NCI-H345 treated with DMSO at 0.1 percent for 48 hours (cell line): ENCODE measurements around the gene GAB2.

Experiments
- DNase-seq: peaks from one replicate; lab custom pipeline; 2025; ENCODE audit not compliant: unreplicated experiment; lab: John Stamatoyannopoulos, UW

The GAB2 gene

DNA sequence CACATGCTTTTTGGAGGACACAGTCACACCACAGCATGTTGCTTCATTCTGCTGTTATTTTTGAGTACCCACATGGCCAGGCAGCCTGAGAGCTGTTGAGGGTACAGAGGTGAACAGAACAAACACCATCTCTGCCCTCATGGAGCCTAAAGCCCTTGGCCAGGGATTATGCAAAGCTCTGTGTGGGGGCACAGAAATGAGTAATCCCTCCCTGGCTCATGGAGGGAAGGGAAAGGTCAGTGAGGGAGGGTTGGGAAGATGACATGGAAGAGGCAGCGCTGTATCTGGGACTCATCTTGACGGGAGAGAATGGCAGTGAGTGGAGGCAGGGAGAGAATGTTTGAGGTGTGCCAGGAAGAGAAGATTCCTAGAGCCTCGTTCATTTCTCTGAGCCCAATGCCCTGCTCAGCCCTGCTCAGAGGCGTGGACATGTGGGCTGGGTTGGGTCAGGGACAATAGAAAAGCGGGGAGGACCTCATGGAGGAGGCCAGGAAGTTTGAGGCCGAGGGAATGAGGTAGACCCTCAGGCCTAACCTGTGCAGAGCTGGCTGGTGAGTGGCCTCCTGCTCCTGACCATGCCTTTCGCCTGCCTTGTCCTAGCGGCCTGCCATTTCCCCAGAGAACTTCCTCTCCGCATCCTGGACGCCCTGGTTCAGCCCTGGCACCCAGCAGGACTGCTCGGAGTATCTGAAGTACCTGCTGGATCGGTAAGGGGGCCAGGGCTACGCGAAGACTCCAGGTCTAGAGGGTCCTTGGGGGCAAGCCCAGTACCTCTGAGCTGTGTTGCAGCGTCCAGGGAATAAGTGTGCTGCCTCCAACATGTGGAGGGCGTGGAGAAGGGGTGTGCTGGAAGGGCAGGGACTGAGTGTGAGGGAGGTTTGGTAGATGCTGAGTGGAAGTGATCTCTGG is 209.1 kb downstream of the GAB2 start:
- DNase-seq, result no peak

DNA sequence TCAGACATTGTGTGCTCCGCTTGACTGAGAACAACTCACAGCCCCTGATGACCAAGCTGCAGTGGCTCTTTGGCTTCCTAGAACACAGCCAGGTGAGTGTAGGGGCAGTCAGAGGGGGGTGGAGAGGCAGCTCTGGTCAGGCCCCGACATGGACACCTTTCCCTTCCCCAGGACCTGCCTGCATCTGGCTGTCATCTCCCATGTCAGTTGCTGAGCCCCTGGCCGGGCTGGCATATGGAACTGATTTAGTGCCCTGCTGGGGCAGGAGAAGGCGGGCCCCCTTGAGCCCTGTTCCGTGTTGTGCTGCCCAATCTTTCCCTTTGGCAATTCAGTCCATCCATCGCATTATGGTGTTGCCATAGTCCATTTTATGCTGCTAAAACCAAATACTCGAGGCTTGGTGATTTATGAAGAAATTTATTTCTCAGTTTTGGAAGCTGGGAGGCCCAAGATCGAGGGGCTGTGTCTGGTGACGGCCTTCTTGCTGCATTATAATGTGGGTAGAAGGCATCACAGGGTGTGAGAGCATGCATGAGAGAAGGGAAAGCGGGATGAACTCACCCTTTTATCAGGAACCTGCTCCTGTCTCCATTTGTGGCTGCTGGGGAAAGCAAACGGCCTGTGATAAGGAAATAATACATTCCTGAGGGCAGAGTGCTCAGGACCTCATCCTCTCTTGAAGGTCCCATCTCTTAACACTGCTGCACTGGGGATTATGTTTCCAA is 209.9 kb downstream of the GAB2 start:
- DNase-seq, result no peak

DNA sequence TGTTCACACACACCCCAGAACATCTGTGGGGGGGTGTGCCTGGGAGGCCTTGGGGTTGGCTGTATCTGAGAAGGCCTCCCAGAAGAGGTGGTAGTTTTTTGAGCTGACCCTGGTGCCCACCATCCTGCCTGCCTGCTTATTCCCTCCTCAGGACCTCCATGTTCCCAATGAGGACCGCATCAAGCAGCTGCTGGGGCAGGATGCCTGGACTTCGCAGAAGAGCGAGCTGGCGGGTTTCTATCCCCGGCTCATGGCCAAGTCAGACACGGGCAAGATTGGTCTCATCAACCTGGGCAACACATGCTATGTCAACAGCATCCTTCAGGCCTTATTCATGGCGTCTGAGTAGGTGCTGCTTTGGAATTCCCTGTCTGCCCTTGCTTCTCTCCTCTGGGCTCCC is 211.9 kb downstream of the GAB2 start:
- no peak for DNase-seq

DNA sequence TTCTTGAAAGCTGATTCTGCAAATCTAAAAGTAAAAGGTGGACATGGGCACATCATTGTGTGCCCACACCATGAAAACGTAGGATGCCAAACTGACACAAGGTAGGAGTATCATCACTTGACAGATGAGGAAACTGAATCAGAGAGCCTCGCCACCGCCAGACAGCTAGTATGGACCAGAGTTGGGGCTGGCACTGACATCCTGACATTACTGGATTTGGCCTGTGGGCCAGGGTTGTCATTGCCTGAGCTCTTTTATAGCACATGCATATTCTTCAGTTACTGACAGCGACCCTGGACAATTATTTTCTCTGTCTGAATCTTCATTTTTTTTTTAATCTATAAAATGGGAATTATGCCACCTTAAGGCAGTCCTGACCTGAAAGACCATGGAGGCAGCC is 212.4 kb downstream of the GAB2 start:
- no peak for DNase-seq

DNA sequence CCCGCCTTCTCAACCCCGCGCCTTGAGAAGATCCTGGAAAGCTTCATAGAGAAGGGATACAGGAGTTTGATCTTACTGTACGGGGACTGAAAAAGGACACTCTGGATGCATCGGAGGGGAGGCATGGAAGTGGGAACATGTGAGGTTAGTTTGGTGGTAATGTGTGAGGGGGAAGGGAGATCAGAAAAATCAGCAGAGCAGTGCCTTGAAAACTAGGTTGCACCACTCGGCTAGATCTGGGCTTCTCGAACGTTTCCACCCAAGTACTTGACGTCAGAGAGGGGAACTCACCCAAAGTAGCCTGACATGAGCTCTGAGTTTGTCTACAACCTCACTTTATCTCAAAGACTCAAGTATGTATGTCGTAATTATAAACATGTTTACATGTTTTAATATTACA is 214.4 kb downstream of the GAB2 start:
- DNase-seq, result no peak

DNA sequence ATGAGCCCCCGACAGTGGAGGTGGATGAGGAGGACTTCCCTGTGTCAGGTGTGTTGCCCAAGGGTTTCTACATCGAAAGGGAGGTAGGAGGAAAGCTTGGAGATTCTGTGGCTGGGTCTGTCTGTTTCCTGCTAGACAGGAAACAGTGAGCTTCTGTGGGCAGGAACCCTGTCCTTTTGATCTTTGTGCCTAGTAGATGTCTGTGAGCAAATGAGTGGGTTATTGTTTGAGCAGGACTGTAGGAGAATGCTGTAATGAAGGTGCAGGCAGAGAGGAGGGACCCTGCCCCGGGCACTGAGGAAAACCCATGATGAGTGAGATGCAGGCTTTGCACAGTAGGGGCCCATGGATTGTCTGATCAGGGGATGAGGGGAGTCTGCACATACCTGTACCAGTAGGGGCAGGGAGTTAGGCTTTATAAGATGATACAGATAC is 214.9 kb downstream of the GAB2 start:
- no peak for DNase-seq

DNA sequence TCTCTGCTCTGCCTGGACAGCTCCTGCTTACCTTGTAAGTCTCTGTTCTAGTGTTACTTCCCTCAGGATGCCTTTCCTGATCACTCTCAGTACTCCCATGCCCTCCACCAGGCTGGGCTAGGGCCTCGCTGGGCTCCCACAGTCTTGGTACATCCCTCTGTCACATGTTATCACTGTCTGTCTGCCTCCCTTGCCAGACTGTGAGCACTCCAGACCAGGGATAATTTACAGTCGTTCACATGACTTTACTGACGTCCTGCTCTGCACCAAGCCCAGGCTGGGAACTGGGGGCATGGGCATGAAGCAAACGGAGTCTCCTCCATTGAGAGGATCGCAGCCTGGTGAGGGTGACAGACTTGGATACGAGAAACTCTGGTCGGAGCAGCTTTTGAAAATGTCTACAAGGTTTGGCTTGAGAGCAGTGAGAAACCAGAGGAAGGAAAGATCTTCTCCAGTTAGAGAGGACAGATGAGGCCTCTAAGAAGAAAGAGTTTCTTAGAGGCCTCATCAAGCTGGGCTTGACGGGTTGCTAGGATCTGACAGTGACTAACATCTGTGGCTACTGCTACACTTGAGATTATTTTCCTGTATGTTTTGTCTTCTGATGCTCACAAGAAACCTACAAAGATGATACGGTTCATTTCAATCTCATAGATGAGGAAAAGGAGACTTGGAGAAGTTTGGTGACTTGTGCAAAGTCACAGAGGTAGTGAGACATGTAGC is 216.4 kb downstream of the GAB2 start:
- DNase-seq, result no peak

DNA sequence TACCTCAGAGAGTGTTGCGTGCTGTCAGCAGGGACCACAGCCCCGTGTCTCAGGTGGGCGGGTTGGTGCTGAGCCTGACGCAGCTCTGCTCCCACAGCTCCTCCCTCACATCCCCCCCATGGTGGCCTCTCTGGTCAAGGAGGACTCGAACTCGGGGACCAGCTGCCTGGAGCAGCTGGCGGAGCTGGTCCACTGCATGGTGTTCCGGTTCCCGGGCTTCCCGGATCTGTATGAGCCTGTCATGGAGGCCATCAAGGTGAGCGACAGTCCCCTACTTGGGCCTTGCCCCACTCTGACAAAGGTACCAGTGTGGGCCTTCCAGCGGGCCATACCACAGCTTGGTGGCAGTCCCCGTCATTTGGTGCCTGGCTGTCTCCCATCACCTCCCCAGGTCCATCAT is 217.1 kb downstream of the GAB2 start:
- no peak for DNase-seq

DNA sequence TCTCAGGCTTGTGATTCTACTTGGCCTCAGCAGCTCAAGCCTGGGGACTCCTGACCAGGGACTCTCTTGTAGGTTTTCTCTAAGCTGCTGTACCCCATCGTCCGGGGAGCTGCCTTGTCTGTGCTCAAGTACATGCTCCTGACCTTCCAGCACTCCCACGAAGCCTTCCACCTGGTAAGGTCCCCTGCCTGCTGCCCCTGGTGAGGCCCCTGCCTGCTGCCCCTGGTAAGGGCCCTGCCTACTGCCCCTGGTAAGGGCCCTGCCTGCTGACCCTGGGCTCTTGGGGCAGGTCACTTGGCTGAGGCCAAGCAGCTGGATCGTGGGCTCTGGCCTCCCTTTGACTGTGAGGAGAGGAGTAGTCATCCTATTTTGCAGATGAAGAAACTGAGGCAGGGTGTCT is 217.6 kb downstream of the GAB2 start:
- no peak for DNase-seq

DNA sequence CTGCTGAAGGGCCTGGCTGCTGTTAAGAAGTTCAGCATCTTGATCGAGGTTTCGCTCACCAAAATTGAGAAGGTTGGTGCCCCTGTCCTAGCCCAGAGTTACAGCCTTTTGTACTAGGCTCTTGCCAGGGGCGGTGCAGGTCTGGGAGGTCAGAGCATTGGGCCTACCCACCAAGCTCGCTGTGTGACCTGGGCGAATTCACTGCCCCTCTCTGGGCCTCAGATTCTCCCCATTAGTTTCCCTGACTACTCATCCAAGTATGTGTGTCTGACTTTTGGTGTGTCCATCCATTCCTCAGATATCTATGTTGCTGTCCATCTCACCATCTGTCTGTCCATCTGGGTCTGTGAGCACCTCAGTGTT is 218.0 kb downstream of the GAB2 start:
- no peak for DNase-seq

DNA sequence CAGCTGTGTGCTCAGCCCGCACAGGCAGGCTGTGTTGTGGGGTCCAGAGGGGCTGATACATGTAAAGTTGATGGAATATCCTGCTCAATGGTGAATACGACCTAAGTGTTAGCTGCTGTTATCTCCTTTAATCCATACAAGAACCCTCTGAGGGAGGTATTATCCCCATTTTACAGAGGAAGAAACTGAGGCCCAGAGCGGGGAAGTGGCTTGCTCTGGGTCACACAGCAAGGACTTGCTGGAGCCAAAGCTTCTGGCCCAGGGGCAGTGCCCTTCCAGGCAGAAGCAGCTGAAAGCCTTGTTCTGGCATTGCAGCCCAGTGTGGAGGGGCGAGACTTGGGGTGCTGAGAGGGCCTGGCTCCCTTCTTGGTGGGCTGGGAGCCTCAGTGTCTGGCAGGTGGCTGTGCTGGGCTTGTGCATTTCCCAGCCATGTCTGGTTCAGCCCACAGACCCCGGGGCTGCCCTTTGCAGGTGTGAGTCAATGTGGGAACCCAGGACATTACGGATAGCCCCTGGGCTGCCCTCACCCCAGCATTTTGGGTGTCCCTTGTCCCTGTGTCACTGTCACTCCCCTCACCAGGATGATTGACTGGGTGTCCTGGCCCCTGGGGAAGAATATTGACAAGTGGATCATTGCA is 218.5 kb downstream of the GAB2 start:
- no peak for DNase-seq

DNA sequence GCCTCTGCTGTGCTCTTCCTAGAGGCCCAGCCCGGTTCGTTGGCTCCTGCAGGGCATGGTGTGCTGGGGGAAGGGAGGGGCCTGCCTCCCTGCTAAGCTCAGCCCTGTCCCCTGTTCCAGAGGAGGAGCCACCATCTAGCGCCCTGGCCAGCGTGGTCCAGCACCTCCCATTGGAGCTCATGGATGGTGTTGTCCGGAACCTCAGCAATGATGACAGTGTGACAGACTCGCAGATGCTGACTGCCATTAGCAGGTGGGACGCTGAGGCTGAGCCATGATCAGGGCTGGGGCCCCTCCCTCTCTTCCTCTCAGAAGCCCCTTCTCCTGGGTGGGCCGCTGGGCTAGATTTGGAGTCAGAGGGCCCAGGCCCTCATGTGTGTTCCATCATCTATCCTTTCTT is 219.8 kb downstream of the GAB2 start:
- no peak for DNase-seq

DNA sequence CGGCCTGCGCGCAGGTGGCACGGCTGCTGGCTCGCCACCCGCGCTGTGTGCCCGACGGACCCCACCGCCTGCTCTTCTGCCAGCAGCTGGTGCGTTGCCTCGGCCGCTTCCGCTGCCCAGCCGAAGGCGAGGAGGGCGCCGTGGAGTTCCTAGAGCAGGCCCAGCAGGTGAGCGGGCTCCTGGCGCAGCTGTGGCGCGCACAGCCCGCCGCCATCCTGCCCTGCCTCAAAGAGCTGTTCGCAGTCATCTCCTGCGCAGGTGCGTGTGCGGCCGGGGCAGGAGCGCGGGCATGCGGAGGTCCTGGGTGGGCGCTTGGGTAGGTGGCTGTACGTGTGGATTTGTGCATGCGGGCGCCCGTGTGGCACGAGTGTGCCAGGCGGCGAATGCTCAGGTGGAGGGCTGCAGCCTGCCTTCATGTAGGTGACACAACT is 220.9 kb downstream of the GAB2 start:
- no peak for DNase-seq

DNA sequence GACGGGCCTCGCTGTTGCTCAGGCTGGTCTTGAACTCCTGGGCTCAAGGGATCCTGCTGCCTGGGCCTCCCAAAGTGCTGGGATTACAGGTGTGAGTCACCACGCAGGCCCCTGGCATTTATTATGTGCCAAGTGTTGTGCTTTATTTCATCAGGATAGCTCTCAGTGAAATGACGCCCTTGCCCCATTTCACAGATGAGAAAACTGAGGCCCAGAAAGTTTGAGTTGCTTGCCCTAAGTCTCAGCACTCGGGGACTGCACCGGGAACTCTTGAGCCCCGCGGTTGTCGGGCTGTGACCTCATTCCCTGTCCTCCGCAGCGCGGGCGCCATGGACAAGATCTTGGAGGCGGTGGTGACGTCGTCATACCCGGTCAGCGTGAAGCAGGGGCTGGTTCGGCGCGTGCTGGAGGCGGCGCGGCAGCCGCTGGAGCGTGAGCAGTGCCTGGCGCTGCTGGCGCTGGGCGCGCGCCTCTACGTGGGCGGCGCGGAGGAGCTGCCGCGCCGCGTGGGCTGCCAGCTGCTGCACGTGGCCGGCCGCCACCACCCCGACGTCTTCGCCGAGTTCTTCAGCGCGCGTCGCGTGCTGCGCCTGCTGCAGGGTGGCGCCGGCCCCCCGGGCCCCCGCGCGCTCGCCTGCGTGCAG is 221.6 kb downstream of the GAB2 start:
- no peak for DNase-seq

DNA sequence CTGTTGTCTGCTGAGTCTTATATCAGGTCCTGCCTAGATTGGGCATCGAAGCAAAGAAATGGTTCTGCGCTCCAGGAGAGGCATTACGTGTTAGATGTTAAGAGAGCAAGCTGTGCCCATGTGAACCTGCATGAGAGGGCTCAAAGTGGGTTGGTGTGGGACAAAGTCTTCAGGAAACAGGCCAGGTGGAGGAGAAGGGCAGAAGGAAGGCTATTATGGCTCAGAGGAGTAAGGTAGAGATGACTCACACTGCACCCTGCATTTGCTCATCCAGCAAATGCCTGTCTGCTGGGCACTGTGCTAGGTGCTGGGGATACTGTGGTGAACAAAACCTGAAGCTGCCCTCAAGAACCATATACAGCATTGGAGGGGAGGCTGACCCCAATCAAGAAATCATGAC is 223.1 kb downstream of the GAB2 start:
- DNase-seq, result no peak

DNA sequence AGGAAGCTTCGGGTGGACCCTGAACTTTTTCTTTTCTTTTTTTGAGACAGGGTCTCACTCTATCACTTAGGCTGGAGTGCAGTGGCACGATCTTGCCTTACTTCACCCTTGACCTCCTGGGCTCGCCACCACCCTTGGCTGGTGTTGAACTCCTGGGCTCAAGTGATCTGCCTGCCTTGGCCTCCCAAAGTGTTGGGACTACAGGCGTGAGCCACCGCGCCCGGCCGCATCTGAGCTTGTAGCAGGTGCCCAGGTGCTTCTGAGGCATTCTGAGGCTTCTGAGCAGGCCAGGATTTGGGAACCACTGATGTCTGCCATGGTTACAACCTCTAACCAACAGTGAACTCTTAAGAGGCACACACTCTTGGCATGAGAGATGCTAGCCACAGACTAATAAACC is 223.8 kb downstream of the GAB2 start:
- DNase-seq, result no peak

DNA sequence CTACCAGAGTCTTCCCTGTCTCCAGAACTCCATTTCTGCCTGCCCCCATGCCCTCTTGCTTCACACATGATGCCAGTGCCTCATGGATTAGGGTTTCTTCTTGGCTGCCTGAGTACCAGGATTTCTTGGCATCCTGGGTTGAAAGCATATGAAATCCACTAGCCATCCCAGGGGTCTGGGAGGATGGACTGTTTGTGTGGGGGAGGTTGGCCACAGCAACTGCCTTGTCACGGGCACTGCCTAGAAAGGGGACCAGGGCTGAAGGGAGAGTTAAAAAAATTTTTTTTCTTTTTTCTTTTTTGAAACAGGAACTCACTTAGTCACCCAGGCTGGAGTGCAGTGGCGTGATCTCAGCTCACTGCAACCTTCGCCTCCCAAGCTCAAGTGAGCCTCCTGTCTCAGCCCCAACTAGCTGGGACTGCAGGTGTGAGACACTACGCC is 224.7 kb downstream of the GAB2 start:
- no peak for DNase-seq

DNA sequence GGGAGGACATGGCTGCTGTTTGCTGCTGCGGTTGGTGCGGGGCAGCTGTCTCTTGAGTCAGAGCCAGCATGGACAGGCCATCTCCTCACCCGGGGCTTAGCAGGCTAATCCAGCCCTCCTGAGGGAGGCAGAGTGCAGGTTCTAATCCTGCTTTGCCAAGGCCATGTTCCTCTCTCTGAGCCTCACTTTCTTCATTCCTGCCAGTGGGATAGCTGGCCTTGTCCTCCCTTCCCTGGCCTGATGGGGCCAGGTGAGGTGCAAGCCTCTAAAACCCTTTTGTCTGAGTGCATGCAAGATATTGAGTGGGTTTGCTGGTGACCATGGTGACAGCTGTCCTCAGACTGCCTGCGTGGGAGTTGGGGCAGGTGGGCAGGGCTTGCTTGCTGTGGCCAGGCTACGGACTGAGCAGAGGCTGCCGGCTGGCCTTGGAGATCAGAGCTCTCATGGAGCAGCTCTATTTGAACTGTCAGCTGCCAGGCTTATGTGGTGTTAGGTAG is 225.3 kb downstream of the GAB2 start:
- no peak for DNase-seq

DNA sequence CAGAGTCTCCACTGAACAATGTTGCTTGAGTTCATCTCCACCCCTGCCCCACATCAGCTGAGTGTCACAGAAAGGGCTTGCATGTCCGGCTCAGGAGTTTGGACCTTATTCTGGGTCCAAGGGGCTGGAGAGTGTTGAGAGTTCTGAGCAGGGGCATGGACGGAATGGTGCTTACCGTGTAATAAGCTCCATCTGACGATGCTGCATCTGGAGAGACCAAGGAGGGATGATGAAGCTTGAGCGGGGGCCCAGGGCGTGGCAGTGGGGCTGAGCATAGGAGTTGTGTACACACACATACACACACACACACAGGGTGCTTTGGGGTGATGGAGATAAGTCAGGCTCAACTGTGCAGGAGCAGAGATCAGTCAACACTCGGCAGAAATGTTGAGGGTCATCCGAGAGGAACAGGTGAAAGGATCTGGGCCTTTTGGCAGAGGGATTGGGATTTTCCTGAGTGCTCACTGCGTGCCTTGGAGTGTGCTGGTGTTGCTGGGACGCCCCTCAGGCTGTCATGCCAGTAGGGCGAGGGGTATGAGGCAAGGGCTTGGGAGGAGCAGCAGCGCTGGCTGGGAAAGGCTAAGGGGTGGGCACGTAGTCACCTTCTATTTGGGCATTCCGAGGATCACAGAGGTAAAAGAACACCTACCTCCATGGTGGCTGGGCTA is 226.6 kb downstream of the GAB2 start:
- DNase-seq, result no peak

DNA sequence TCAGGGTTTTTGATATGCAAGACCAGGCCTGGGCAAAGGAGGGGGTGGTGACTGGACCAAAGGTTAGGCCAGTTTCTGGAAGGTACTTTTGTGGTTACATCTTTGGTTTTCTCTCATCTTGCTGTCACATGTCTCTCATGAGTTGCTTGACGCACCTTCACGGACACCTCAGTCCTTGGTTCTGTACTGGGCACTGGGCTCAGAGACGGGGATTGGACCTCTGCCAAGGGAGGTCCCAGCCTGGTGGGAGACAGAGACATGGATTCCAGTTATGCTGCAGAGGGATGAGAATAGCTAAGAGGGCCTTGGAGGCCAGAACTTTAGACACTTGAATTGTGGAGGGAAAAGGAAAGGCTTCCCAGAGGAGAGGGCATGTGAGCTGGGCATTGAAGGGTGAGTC is 227.2 kb downstream of the GAB2 start:
- no peak for DNase-seq
